NCI-H345 treated with DMSO at 0.1 percent for 48 hours (cell line): Measurements from ENCODE around the gene GABRG3.
"Not testable (repeated sequence)": the region's sequence is repeated elsewhere in the genome, so short reads cannot be mapped to it uniquely, and the experiment has no call there.

Experiments used
- DNase-seq: peaks from one replicate; lab custom pipeline; 2025; ENCODE audit not compliant: unreplicated experiment; lab: John Stamatoyannopoulos, UW

The GABRG3 gene

GRCh38 chr15:27172821-27173220, 201.8 kb downstream of the GABRG3 start:
- DNase-seq: no peak

- DNase-seq: no peak
Measured at GRCh38 chr15:27175472-27176153, 204.6 kb downstream of the GABRG3 start.

GRCh38 chr15:27176785-27177406, 205.9 kb downstream of the GABRG3 start:
- DNase-seq: no peak

GRCh38 chr15:27179789-27180188, 208.8 kb downstream of the GABRG3 start:
- DNase-seq: peak; percentile 59

- peak; percentile 54 for DNase-seq
Measured at GRCh38 chr15:27182561-27183110, 211.7 kb downstream of the GABRG3 start.

GRCh38 chr15:27183201-27183600, 212.2 kb downstream of the GABRG3 start:
- DNase-seq: peak; percentile 72

GRCh38 chr15:27191515-27191914, 220.5 kb downstream of the GABRG3 start:
- DNase-seq: not testable (repeated sequence)

- no peak for DNase-seq
Measured at GRCh38 chr15:27196691-27197090, 225.7 kb downstream of the GABRG3 start.

- DNase-seq: no peak
Measured at GRCh38 chr15:27201425-27201824, 230.4 kb downstream of the GABRG3 start.

GRCh38 chr15:27210176-27210575, 239.2 kb downstream of the GABRG3 start:
- DNase-seq: no peak

- no peak for DNase-seq
Measured at GRCh38 chr15:27214032-27214431, 243.1 kb downstream of the GABRG3 start.

GRCh38 chr15:27214961-27215360, 244.0 kb downstream of the GABRG3 start:
- no peak for DNase-seq

- no peak for DNase-seq
Measured at GRCh38 chr15:27218426-27218825, 247.4 kb downstream of the GABRG3 start.

- DNase-seq: no peak
Measured at GRCh38 chr15:27219636-27220035, 248.7 kb downstream of the GABRG3 start.

GRCh38 chr15:27220199-27220598, 249.2 kb downstream of the GABRG3 start:
- DNase-seq: no peak

GRCh38 chr15:27222479-27222878, 251.5 kb downstream of the GABRG3 start:
- DNase-seq: no peak

- no peak for DNase-seq
Measured at GRCh38 chr15:27223179-27223578, 252.2 kb downstream of the GABRG3 start.

- no peak for DNase-seq
Measured at GRCh38 chr15:27231811-27232210, 260.8 kb downstream of the GABRG3 start.

GRCh38 chr15:27232876-27233275, 261.9 kb downstream of the GABRG3 start:
- DNase-seq: no peak

- DNase-seq: no peak
Measured at GRCh38 chr15:27234593-27234992, 263.6 kb downstream of the GABRG3 start.

GRCh38 chr15:27235161-27235560, 264.2 kb downstream of the GABRG3 start:
- no peak for DNase-seq

- no peak for DNase-seq
Measured at GRCh38 chr15:27235681-27236080, 264.7 kb downstream of the GABRG3 start.
